GM12878 (cell line): ENCODE measurements around the gene SHISA6. TPM values are rescaled to one million over a fixed set of nuclear protein-coding genes. Genes with fewer than 3 reads are reported as not detected.

ENCODE experiments used
- ATAC-seq: fragments of 200-7000 bp; cut with Tn5 transposase; 3 replicates; pipeline ENCODE4 v1.9.1; 2020; ENCODE audit warnings: mild to moderate bottlenecking, moderate library complexity
- BruUV-seq: library from RNA; stranded (reverse); fragments of 400-500 nt; replicated peaks from 2 replicates; lab custom pipeline; 2021; lab: Mats Ljungman, UMichigan
- CTCF ChIA-PET: fragments of 300-600 bp; sonication (Branson Sonifier 250); formaldehyde crosslinking; extraction: SDS; loops from one replicate; lab custom pipeline; 2021; ENCODE audit warnings: inconsistent platforms; lab: Yijun Ruan, JAX
- POLR2A ChIA-PET: fragments of 350-600 bp; formaldehyde crosslinking; extraction: SDS; loops from one replicate; lab custom pipeline; 2021; ENCODE audit warnings: inconsistent platforms; lab: Charles Lee
- RAD21 ChIA-PET: fragments of 300-600 bp; sonication (Branson Sonifier 250); formaldehyde crosslinking; loops from one replicate; lab custom pipeline; 2023; ENCODE audit warnings: antibody characterized with exemption; ENCODE audit not compliant: unreplicated experiment; lab: Charles Lee
- SMC1A ChIA-PET: fragments of 300-600 bp; sonication (Branson Sonifier 250); formaldehyde crosslinking; loops from one replicate; lab custom pipeline; 2023; ENCODE audit not compliant: unreplicated experiment, uncharacterized antibody; lab: Charles Lee
- DNase-seq: peaks from one replicate; pipeline ENCODE4 v3.0.0-alpha.2; 2011; ENCODE audit warnings: low read depth, low spot score
- FAIRE-seq: peaks from 3 replicates; lab custom pipeline; 2011; peaks lifted over from hg19 to GRCh38; lab: Jason Lieb, UNC
- H2AFZ ChIP-seq: 2 replicates; pipeline ENCODE4 v1.6.0; 2011; ENCODE audit warnings: low read depth, low read length, control low read depth; ENCODE audit not compliant: control insufficient read depth
- H3K27ac ChIP-seq: 2 replicates; pipeline ENCODE4 v1.5.1; 2011; ENCODE audit warnings: control low read depth; ENCODE audit not compliant: control insufficient read depth, insufficient read depth
- H3K27me3 ChIP-seq, 2 experiments: replicated peaks in 1 of 2; 2 replicates each; pipeline versions ENCODE4 v1.6.0 to v1.6.1; 2011; ENCODE audit warnings: low read length in 1 of 2; ENCODE audit not compliant: control insufficient read depth in 2 of 2, insufficient read depth in 2 of 2
- H3K36me3 ChIP-seq, 2 experiments: 2 replicates each; pipeline ENCODE4 v1.5.1; 2011; ENCODE audit warnings: low read length in 1 of 2; ENCODE audit not compliant: control insufficient read depth in 2 of 2, insufficient read depth in 2 of 2
- H3K4me1 ChIP-seq: 2 replicates; pipeline ENCODE4 v1.6.1; 2011; ENCODE audit warnings: mild to moderate bottlenecking, low read length, moderate library complexity, mixed read lengths; ENCODE audit not compliant: control insufficient read depth, insufficient read depth
- H3K4me2 ChIP-seq: 2 replicates; pipeline ENCODE4 v1.6.0; 2011; ENCODE audit warnings: control low read depth; ENCODE audit not compliant: control insufficient read depth, insufficient read depth
- H3K4me3 ChIP-seq: fragments of 200-600 bp; sonication (generic); 2 replicates; pipeline ENCODE4 v1.5.1; 2016
- H3K79me2 ChIP-seq: 2 replicates; pipeline ENCODE4 v1.6.0; 2011; ENCODE audit warnings: low read length; ENCODE audit not compliant: control insufficient read depth, insufficient read depth
- H3K9ac ChIP-seq: 2 replicates; pipeline ENCODE4 v1.8.0; 2011; ENCODE audit warnings: low read length, control low read depth, mixed read lengths; ENCODE audit not compliant: control insufficient read depth, insufficient read depth
- H3K9me3 ChIP-seq: replicated peaks from 3 replicates; pipeline ENCODE4 v1.5.1; 2011; ENCODE audit warnings: mild to moderate bottlenecking, low read length; ENCODE audit not compliant: control insufficient read depth, insufficient read depth
- H4K20me1 ChIP-seq: 2 replicates; pipeline ENCODE4 v1.6.0; 2011; ENCODE audit not compliant: control insufficient read depth, insufficient read depth
- BMI1 ChIP-seq: fragments of 450-650 bp; IDR thresholded peaks from 2 replicates; pipeline ENCODE4 v1.6.1; 2016; ENCODE audit warnings: mild to moderate bottlenecking, moderate library complexity, borderline replicate concordance
- CHD2 ChIP-seq: IDR thresholded peaks from 2 replicates; pipeline ENCODE4 v1.6.1; 2011; ENCODE audit warnings: low read depth, low read length, improper control_type of control experiment, borderline replicate concordance
- CREB1 ChIP-seq: IDR thresholded peaks from 2 replicates; pipeline ENCODE4 v1.6.1; 2012; ENCODE audit warnings: low read depth, mild to moderate bottlenecking, inconsistent platforms
- EGR1 ChIP-seq, 2 experiments: IDR thresholded peaks; 1 replicate in 1 of 2; 2 replicates in 1 of 2; pipeline ENCODE4 v1.6.1; 2011 to 2012; ENCODE audit warnings: low read depth in 2 of 2, low read length in 2 of 2, borderline replicate concordance in 1 of 2, mild to moderate bottlenecking in 1 of 2, moderate library complexity in 1 of 2
- ETV6 ChIP-seq, 2 experiments: fragments of 450-650 bp in 1 of 2; IDR thresholded peaks in 1 of 2; conservative IDR thresholded peaks in 1 of 2; 2 replicates each; pipeline ENCODE4 v1.6.1; 2014; ENCODE audit warnings: antibody characterized with exemption in 1 of 2, borderline replicate concordance in 1 of 2, low read depth in 1 of 2, mild to moderate bottlenecking in 1 of 2, moderate library complexity in 1 of 2
- GABPA ChIP-seq: IDR thresholded peaks from 2 replicates; pipeline ENCODE4 v1.6.1; 2014; ENCODE audit warnings: antibody characterized with exemption, low read depth, mild to moderate bottlenecking, inconsistent platforms
- HCFC1 ChIP-seq: fragments of 150-350 bp; IDR thresholded peaks from 2 replicates; pipeline ENCODE4 v1.6.1; 2014; ENCODE audit warnings: low read length
- HDAC6 ChIP-seq: fragments of 200-600 bp; sonication (generic); IDR thresholded peaks from one replicate; pipeline ENCODE4 v1.8.0; 2017; ENCODE audit warnings: antibody characterized with exemption; ENCODE audit not compliant: unreplicated experiment
- IRF4 ChIP-seq: IDR thresholded peaks from 2 replicates; pipeline ENCODE4 v1.6.1; 2011; ENCODE audit warnings: low read depth, low read length
- MEF2B ChIP-seq: fragments of 450-650 bp; IDR thresholded peaks from 2 replicates; pipeline ENCODE4 v1.6.1; 2018; ENCODE audit warnings: mild to moderate bottlenecking, moderate library complexity; ENCODE audit not compliant: partially characterized antibody, poor library complexity, severe bottlenecking
- MTA2 ChIP-seq: fragments of 450-650 bp; IDR thresholded peaks from 2 replicates; pipeline ENCODE4 v1.6.1; 2016; ENCODE audit warnings: low read depth, mild to moderate bottlenecking, moderate library complexity
- MTA3 ChIP-seq: IDR thresholded peaks from 2 replicates; pipeline ENCODE4 v1.6.1; 2012; ENCODE audit warnings: low read length, inconsistent platforms, borderline replicate concordance
- PML ChIP-seq: IDR thresholded peaks from 2 replicates; pipeline ENCODE4 v1.6.1; 2012; ENCODE audit warnings: low read length, inconsistent platforms
- SIX5 ChIP-seq: IDR thresholded peaks from 2 replicates; pipeline ENCODE4 v1.6.1; 2011; ENCODE audit warnings: mild to moderate bottlenecking, low read depth, low read length, moderate library complexity; ENCODE audit not compliant: severe bottlenecking
- SMAD5 ChIP-seq: IDR thresholded peaks from 2 replicates; pipeline ENCODE4 v1.6.1; 2016; ENCODE audit warnings: antibody characterized with exemption, low read depth
- SMC3 ChIP-seq: IDR thresholded peaks from 2 replicates; pipeline ENCODE4 v1.6.1; 2011; ENCODE audit warnings: low read length, improper control_type of control experiment, borderline replicate concordance
- SRF ChIP-seq, 2 experiments: IDR thresholded peaks; 2 replicates each; pipeline ENCODE4 v1.6.1; 2011; ENCODE audit warnings: low read depth in 2 of 2, low read length in 2 of 2, mild to moderate bottlenecking in 1 of 2, moderate library complexity in 1 of 2
- ZNF217 ChIP-seq: fragments of 450-650 bp; IDR thresholded peaks from 2 replicates; pipeline ENCODE4 v1.6.1; 2017; ENCODE audit warnings: antibody characterized with exemption, mild to moderate bottlenecking
- ZNF622 ChIP-seq: fragments of 450-650 bp; IDR thresholded peaks from 2 replicates; pipeline ENCODE4 v1.6.1; 2017; ENCODE audit warnings: mild to moderate bottlenecking, inconsistent platforms
- WGBS: methylation state at CpG from one replicate; pipeline ENCODE4 v1.1.6; 2016; ENCODE audit warnings: low lambda C conversion rate; ENCODE audit not compliant: insufficient replicate concordance, insufficient coverage; ENCODE audit errors: missing lambda C conversion rate; 5-methylcytosine and 5-hydroxymethylcytosine counted together
- in situ Hi-C: fragments of 300-500 bp; cut with MboI; formaldehyde crosslinking; loops from 9 replicates; pipeline ENCODE4 v1.14.3; 2018; ENCODE audit warnings: mixed read lengths
- intact Hi-C: fragments of 100-400 bp; cut with micrococcal nuclease; formaldehyde crosslinking; loops from one replicate; pipeline ENCODE4 v1.14.2; 2022; ENCODE audit not compliant: unreplicated experiment
- polyA plus RNA-seq, 11 experiments: library from polyadenylated mRNA; depleted of rRNA in 4 of 11; unstranded in 6 of 11; stranded (reverse) in 5 of 11; fragments of >200 nt; fragmentation: Nextera tagmentation in 4 of 11; fragmentation: Illumina TruSeq in 1 of 11; extraction: Ambion mirVana in 4 of 11; extraction: Trizol in 1 of 11; gene quantifications; 1 replicate in 1 of 11; 2 replicates in 10 of 11; pipeline versions ENCODE4 v1.2.1 to v1.2.3, GENCODE V29; 2011 to 2016; ENCODE audit warnings: inconsistent platforms in 2 of 11, missing spikeins in 2 of 11, low read depth in 1 of 11
- total RNA-seq, 4 experiments: library from RNA; depleted of rRNA in 3 of 4; stranded (reverse); fragments of >200 nt in 3 of 4; fragmentation: Illumina TruSeq in 1 of 4; extraction: Trizol in 1 of 4; gene quantifications; 2 replicates each; pipeline versions ENCODE4 v1.2.1 to v1.2.3, GENCODE V29; 2013 to 2021
- TF ChIP-seq, protein P1 (sequence below): fragments of 150-350 bp; IDR thresholded peaks from 2 replicates; pipeline ENCODE4 v1.6.1; 2014; ENCODE audit warnings: mild to moderate bottlenecking, low read depth, low read length
- TF ChIP-seq, protein P2 (sequence below): IDR thresholded peaks from 2 replicates; pipeline ENCODE4 v1.6.1; 2012; ENCODE audit warnings: low read depth, low read length, improper control_type of control experiment
- TF ChIP-seq, protein P3 (sequence below): fragments of 450-650 bp; IDR thresholded peaks from 2 replicates; pipeline ENCODE4 v1.6.1; 2018; ENCODE audit warnings: mild to moderate bottlenecking, low read depth, moderate library complexity; ENCODE audit not compliant: partially characterized antibody

The SHISA6 gene
- total and polyA plus RNA-seq, 10 of the 15 experiments (the other 5 are each of a cell fraction or from before 2014, with no cell fraction given) = not detected

DNA sequence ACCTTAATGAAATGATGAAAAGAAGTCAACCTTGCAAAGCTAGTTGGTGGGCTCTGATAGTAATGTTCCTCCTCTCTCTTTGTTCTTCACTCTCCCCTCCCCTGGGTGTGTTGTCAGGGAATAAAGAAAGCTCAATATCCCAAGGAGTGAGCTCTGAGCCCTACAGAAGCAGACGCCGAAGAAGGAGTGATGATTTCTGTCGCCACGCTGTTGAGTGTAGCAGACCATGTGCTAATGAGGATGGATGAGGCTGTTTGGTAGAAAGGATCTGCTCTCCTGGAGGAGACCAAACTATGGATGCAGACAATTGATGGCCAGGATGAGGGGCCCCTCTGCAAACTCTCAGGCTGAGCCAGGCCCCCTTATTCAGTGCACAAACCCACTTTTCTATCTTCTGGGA lies 217.3 kb downstream of the SHISA6 start (continued):
- TF ChIP-seq EGR1 (IDR thresholded peaks at IDR 0.05; ENCODE audit: borderline replicate concordance in 1 of 2, low read depth in 2 of 2, low read length in 2 of 2) (no peak), SIX5 (no peak), IRF4 (no peak), GABPA (no peak), HDAC6 (no peak), BMI1 (no peak)

DNA sequence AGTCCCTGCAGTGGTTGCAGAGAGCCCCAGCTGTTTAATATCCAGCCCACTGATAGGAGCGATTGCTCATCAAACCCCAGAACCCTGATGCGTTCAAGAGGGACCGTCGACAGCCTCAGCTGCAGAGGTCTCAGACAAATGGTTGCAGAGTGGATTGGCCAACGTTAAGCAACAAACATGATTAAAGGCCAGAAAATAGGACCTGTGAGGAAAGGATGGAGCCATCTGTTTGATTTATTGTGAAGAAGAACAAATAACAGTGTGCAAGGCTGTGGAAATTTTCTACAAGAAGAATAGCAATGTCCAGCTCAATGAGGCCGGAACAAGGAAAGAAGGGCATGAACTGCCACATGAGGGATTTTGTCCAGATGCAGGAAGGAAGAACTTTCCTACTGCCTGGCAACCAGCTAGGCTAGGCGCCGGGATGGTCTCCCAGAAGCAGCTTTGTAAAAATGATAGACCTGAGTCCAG lies 218.9 kb downstream of the SHISA6 start:
- FAIRE-seq = no peak
- no peak overlapping the region for H3K9ac ChIP-seq
- TF ChIP-seq, protein P1, sequence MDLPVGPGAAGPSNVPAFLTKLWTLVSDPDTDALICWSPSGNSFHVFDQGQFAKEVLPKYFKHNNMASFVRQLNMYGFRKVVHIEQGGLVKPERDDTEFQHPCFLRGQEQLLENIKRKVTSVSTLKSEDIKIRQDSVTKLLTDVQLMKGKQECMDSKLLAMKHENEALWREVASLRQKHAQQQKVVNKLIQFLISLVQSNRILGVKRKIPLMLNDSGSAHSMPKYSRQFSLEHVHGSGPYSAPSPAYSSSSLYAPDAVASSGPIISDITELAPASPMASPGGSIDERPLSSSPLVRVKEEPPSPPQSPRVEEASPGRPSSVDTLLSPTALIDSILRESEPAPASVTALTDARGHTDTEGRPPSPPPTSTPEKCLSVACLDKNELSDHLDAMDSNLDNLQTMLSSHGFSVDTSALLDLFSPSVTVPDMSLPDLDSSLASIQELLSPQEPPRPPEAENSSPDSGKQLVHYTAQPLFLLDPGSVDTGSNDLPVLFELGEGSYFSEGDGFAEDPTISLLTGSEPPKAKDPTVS = no peak
- TF ChIP-seq SMC3 (no peak), SMAD5 (no peak), ZNF217 (no peak), PML (no peak), MTA2 (no peak), MEF2B (no peak), CHD2 (no peak), CREB1 (no peak), ZNF622 (no peak), HCFC1 (no peak), MTA3 (no peak), ETV6 (conservative IDR thresholded peaks at IDR 0.05 in 1 of 2, IDR thresholded peaks at IDR 0.05 in 1 of 2; ENCODE audit: borderline replicate concordance in 1 of 2, low read depth in 1 of 2) (no peak), SRF (IDR thresholded peaks at IDR 0.05; ENCODE audit: low read depth in 2 of 2, low read length in 2 of 2) (no peak)
- TF ChIP-seq, protein P2, sequence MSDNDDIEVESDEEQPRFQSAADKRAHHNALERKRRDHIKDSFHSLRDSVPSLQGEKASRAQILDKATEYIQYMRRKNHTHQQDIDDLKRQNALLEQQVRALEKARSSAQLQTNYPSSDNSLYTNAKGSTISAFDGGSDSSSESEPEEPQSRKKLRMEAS = no peak
- TF ChIP-seq, protein P3, sequence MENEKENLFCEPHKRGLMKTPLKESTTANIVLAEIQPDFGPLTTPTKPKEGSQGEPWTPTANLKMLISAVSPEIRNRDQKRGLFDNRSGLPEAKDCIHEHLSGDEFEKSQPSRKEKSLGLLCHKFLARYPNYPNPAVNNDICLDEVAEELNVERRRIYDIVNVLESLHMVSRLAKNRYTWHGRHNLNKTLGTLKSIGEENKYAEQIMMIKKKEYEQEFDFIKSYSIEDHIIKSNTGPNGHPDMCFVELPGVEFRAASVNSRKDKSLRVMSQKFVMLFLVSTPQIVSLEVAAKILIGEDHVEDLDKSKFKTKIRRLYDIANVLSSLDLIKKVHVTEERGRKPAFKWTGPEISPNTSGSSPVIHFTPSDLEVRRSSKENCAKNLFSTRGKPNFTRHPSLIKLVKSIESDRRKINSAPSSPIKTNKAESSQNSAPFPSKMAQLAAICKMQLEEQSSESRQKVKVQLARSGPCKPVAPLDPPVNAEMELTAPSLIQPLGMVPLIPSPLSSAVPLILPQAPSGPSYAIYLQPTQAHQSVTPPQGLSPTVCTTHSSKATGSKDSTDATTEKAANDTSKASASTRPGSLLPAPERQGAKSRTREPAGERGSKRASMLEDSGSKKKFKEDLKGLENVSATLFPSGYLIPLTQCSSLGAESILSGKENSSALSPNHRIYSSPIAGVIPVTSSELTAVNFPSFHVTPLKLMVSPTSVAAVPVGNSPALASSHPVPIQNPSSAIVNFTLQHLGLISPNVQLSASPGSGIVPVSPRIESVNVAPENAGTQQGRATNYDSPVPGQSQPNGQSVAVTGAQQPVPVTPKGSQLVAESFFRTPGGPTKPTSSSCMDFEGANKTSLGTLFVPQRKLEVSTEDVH = no peak

More for the DNA sequence above, 218.9 kb downstream of the SHISA6 start:
- SMC1A ChIA-PET = no interaction called here
- ATAC-seq (no peak), DNase-seq (no peak)
- Histone ChIP-seq H4K20me1 (no peaks in the 10 kb centered on the region), H3K27me3 (no peaks in the 10 kb centered on the region), H3K4me3 (no peak overlapping the region), H3K36me3 (no peaks in the 10 kb centered on the region), H3K4me1 (no peaks in the 10 kb centered on the region), H3K79me2 (no peaks in the 10 kb centered on the region), H2AFZ (no peak overlapping the region), H3K9me3 (no peaks in the 10 kb centered on the region; the same call in 2 of the 3 replicates), H3K4me2 (no peak overlapping the region), H3K27ac (no peak overlapping the region)
- BruUV-seq = no TSS peak
- in situ Hi-C loops = no loop called here
- POLR2A ChIA-PET = no interaction called here
- CTCF ChIA-PET = no interaction called here
- WGBS = 20% methylated on average over 8 of the region's 8 CpGs
- intact Hi-C loops = no loop called here
- RAD21 ChIA-PET = no interaction called here
